Smooth muscle cell (in vitro differentiated cells): ENCODE results near the gene PIP5K1B. TPM values are rescaled to one million over a fixed set of nuclear protein-coding genes. Genes with fewer than 3 reads are reported as not detected.

Experiments used
- DNase-seq: peaks from one replicate; lab custom pipeline; 2025; ENCODE audit not compliant: unreplicated experiment; lab: John Stamatoyannopoulos, UW
- H2AFZ ChIP-seq: fragments of 200-600 bp; sonication (generic); 2 replicates; pipeline ENCODE4 v1.6.0; 2016; ENCODE audit warnings: antibody characterized with exemption, low read depth, mild to moderate bottlenecking
- H3F3A ChIP-seq: fragments of 200-600 bp; sonication (generic); 2 replicates; pipeline ENCODE4 v1.6.0; 2017; ENCODE audit warnings: antibody characterized with exemption, low read depth
- H3K27ac ChIP-seq: fragments of 200-600 bp; sonication (generic); 2 replicates; pipeline ENCODE4 v1.5.1; 2016; ENCODE audit warnings: low read depth, mild to moderate bottlenecking
- H3K27me3 ChIP-seq: fragments of 200-600 bp; sonication (generic); 2 replicates; pipeline ENCODE4 v1.6.1; 2016; ENCODE audit warnings: low read depth, mild to moderate bottlenecking
- H3K36me3 ChIP-seq: fragments of 200-600 bp; sonication (generic); 2 replicates; pipeline ENCODE4 v1.5.1; 2016; ENCODE audit warnings: low read depth
- H3K4me1 ChIP-seq: fragments of 200-600 bp; sonication (generic); 2 replicates; pipeline ENCODE4 v1.5.1; 2016; ENCODE audit warnings: low read depth
- H3K4me2 ChIP-seq: fragments of 200-600 bp; sonication (generic); 2 replicates; pipeline ENCODE4 v1.6.0; 2016; ENCODE audit warnings: mild to moderate bottlenecking
- H3K4me3 ChIP-seq: fragments of 200-600 bp; sonication (generic); 2 replicates; pipeline ENCODE4 v1.5.1; 2016; ENCODE audit warnings: mild to moderate bottlenecking
- H3K79me2 ChIP-seq: fragments of 200-600 bp; sonication (generic); 2 replicates; pipeline ENCODE4 v1.6.0; 2016; ENCODE audit warnings: low read depth, mild to moderate bottlenecking
- H3K9ac ChIP-seq: fragments of 200-600 bp; sonication (generic); 2 replicates; pipeline ENCODE4 v1.6.0; 2016; ENCODE audit warnings: low read depth
- H3K9me3 ChIP-seq: fragments of 200-600 bp; sonication (generic); replicated peaks from 2 replicates; pipeline ENCODE4 v1.5.1; 2016; ENCODE audit warnings: low read depth
- H4K20me1 ChIP-seq: fragments of 200-600 bp; sonication (generic); 2 replicates; pipeline ENCODE4 v1.6.0; 2016; ENCODE audit warnings: low read depth
- CTCF ChIP-seq: fragments of 200-600 bp; sonication (generic); IDR thresholded peaks from 2 replicates; pipeline ENCODE4 v1.5.1; 2017; ENCODE audit warnings: borderline replicate concordance, mild to moderate bottlenecking, antibody characterized with exemption; ENCODE audit not compliant: insufficient read depth, poor library complexity, severe bottlenecking
- whole genome bisulfite sequencing: methylation state at CpG from one replicate; pipeline ENCODE4 v1.1.7; 2016; ENCODE audit warnings: low lambda C conversion rate; 5-methylcytosine and 5-hydroxymethylcytosine counted together
- polyA plus RNA-seq: library from polyadenylated mRNA; unstranded; fragments of >200 nt; fragmentation: Nextera tagmentation; extraction: Ambion mirVana; gene quantifications from 2 replicates; pipeline ENCODE4 v1.2.1, GENCODE V29; 2016
- total RNA-seq: library from RNA; depleted of rRNA; stranded (reverse); fragments of >200 nt; gene quantifications from 2 replicates; pipeline ENCODE4 v1.2.3, GENCODE V29; 2014

PIP5K1B gene
- total and polyA plus RNA-seq, 2 experiments from 2014 or later = not detected

GRCh38 chr9:68719847-68720246, 14.8 kb downstream of the PIP5K1B start:
- Histone ChIP-seq H3K79me2 (no peaks in the 10 kb centered on the region), H3K9ac (no peak overlapping the region), H3K4me3 (no peak overlapping the region), H2AFZ (no peak overlapping the region), H3K36me3 (no peaks in the 10 kb centered on the region), H3F3A (no peaks in the 10 kb centered on the region), H3K27me3 (peaks cover 38% of the 10 kb centered on the region), H3K4me1 (no peaks in the 10 kb centered on the region), H3K4me2 (no peak overlapping the region), H4K20me1 (no peaks in the 10 kb centered on the region), H3K9me3 (no peaks in the 10 kb centered on the region), H3K27ac (no peak overlapping the region)
- 67% methylated on average over 2 of the region's 2 CpGs for WGBS
- no peak for TF ChIP-seq CTCF
- DNase-seq = no peak

- no peaks in the 10 kb centered on the region for H3K36me3 ChIP-seq
- H3K4me3 ChIP-seq = no peak overlapping the region
- no peak for TF ChIP-seq CTCF
- H3K27ac ChIP-seq = no peak overlapping the region
- H3K79me2 ChIP-seq = no peaks in the 10 kb centered on the region
- H3F3A ChIP-seq = no peaks in the 10 kb centered on the region
- no peak overlapping the region for H2AFZ ChIP-seq
- H3K4me2 ChIP-seq = no peak overlapping the region
- WGBS = 81% methylated on average over 7 of the region's 7 CpGs
- peaks cover 38% of the 10 kb centered on the region for H3K27me3 ChIP-seq
- no peaks in the 10 kb centered on the region for H3K9me3 ChIP-seq
- DNase-seq = no peak
- no peaks in the 10 kb centered on the region for H3K4me1 ChIP-seq
- no peaks in the 10 kb centered on the region for H4K20me1 ChIP-seq
- no peak overlapping the region for H3K9ac ChIP-seq
Observed at GRCh38 chr9:68720656-68721313, 15.7 kb downstream of the PIP5K1B start.

- no peak overlapping the region for H3K9ac ChIP-seq
- H3K27me3 ChIP-seq = peaks cover 35% of the 10 kb centered on the region
- no peak for DNase-seq
- H3K79me2 ChIP-seq = no peaks in the 10 kb centered on the region
- H2AFZ ChIP-seq = no peak overlapping the region
- no peaks in the 10 kb centered on the region for H4K20me1 ChIP-seq
- H3K36me3 ChIP-seq = no peaks in the 10 kb centered on the region
- TF ChIP-seq CTCF = no peak
- no peaks in the 10 kb centered on the region for H3F3A ChIP-seq
- 92% methylated on average over 8 of the region's 8 CpGs for WGBS
- no peaks in the 10 kb centered on the region for H3K4me1 ChIP-seq
- no peak overlapping the region for H3K27ac ChIP-seq
- H3K4me2 ChIP-seq = no peak overlapping the region
- H3K4me3 ChIP-seq = no peak overlapping the region
- H3K9me3 ChIP-seq = no peaks in the 10 kb centered on the region
Observed at GRCh38 chr9:68721666-68722330, 16.8 kb downstream of the PIP5K1B start.

GRCh38 chr9:68725070-68725469, 20.0 kb downstream of the PIP5K1B start:
- Histone ChIP-seq H3K27ac (no peak overlapping the region), H3K36me3 (no peaks in the 10 kb centered on the region), H3K4me2 (no peak overlapping the region), H2AFZ (no peak overlapping the region), H4K20me1 (no peaks in the 10 kb centered on the region), H3K27me3 (peaks cover 12% of the 10 kb centered on the region), H3F3A (no peaks in the 10 kb centered on the region), H3K9ac (no peak overlapping the region), H3K4me1 (no peaks in the 10 kb centered on the region), H3K9me3 (no peaks in the 10 kb centered on the region), H3K79me2 (no peaks in the 10 kb centered on the region), H3K4me3 (no peak overlapping the region)
- TF ChIP-seq CTCF = no peak
- no peak for DNase-seq
- 76% methylated on average over 3 of the region's 3 CpGs for WGBS
